SU-DHL-6 (cell line): ENCODE measurements around the gene MAML2.

Experiments
- EZH2phosphoT487 ChIP-seq: fragments of 200-600 bp; sonication (generic), shearing (Covaris generic); conservative IDR thresholded peaks from 2 replicates; pipeline ENCODE4 v1.6.1; 2018; ENCODE audit warnings: mild to moderate bottlenecking, antibody characterized with exemption, low read length, moderate library complexity, mixed read lengths
- TF ChIP-seq, protein P1 (sequence below): fragments of 200-600 bp; sonication (generic); IDR thresholded peaks from one replicate; pipeline ENCODE4 v1.5.1; 2017; ENCODE audit warnings: antibody characterized with exemption, mild to moderate bottlenecking, low read length, moderate library complexity; ENCODE audit not compliant: insufficient read depth, poor library complexity, severe bottlenecking

DNA sequence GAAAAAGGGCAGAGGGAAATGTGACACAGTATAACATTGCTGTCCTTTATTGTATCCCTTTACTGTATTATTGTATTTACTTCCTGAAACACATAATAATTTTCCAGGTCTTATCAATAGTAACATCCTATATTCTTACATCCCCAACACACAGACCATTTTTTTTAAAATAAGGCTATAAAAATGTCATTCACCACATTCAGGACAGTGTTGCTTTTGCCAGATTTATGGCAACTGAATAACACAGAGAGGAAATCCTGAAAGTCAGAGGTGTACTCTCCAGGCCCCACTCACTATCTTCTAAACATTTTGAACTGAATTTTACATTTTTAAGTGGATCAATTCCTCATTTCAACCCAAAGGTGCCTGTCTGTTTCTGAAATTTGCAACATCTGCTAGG is 314.2 kb downstream of the MAML2 start:
- TF ChIP-seq, protein P1, sequence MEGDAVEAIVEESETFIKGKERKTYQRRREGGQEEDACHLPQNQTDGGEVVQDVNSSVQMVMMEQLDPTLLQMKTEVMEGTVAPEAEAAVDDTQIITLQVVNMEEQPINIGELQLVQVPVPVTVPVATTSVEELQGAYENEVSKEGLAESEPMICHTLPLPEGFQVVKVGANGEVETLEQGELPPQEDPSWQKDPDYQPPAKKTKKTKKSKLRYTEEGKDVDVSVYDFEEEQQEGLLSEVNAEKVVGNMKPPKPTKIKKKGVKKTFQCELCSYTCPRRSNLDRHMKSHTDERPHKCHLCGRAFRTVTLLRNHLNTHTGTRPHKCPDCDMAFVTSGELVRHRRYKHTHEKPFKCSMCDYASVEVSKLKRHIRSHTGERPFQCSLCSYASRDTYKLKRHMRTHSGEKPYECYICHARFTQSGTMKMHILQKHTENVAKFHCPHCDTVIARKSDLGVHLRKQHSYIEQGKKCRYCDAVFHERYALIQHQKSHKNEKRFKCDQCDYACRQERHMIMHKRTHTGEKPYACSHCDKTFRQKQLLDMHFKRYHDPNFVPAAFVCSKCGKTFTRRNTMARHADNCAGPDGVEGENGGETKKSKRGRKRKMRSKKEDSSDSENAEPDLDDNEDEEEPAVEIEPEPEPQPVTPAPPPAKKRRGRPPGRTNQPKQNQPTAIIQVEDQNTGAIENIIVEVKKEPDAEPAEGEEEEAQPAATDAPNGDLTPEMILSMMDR: no peak
- no peak for TF ChIP-seq EZH2phosphoT487
